Lower leg skin (tissue), 4 donors: ENCODE results near the gene ZNF107. TPM values are rescaled to one million over a fixed set of nuclear protein-coding genes. Genes with fewer than 3 reads are reported as not detected.

Experiments
- DNase-seq, 2 donors: peaks; one replicate each; pipeline ENCODE4 v3.0.0-alpha.2; 2019; ENCODE audit warnings: low spot score in 2 of 2
- H3K4me3 ChIP-seq: fragments of 200-600 bp; sonication (generic); 2 replicates; pipeline ENCODE4 v1.5.1; 2017; ENCODE audit warnings: mild to moderate bottlenecking, low read depth; ENCODE audit not compliant: poor library complexity, severe bottlenecking
- POLR2A ChIP-seq, 2 donors: fragments of 450-650 bp; IDR thresholded peaks; one replicate each; pipeline ENCODE4 v1.6.1; 2016 to 2017; ENCODE audit warnings: antibody characterized with exemption in 2 of 2, mild to moderate bottlenecking in 1 of 2, moderate library complexity in 1 of 2
- WGBS, 2 donors: methylation state at CpG; one replicate each; pipeline ENCODE4 v1.1.5; 2018; 5-methylcytosine and 5-hydroxymethylcytosine counted together
- intact Hi-C: fragments of 100-400 bp; cut with DNase I; formaldehyde crosslinking; loops from one replicate; pipeline ENCODE4 v1.15.0; 2023; ENCODE audit warnings: low total_unique reads
- total RNA-seq, 4 donors: library from RNA; depleted of rRNA; stranded (reverse); fragments of >200 nt; gene quantifications; one replicate each; pipeline ENCODE4 v1.1.0, GENCODE V29; 2016
- TF ChIP-seq, protein P1 (sequence below), 3 donors: fragments of 450-650 bp; IDR thresholded peaks; one replicate each; pipeline ENCODE4 v1.5.1; 2016; ENCODE audit warnings: antibody characterized with exemption in 3 of 3, mild to moderate bottlenecking in 3 of 3, moderate library complexity in 2 of 3

ZNF107 gene
- total RNA-seq, result 10 to 100 TPM in 3 of 4 donors, 1 to 10 TPM in 1; 9.6 to 15.8 (median 12.4) TPM

DNA sequence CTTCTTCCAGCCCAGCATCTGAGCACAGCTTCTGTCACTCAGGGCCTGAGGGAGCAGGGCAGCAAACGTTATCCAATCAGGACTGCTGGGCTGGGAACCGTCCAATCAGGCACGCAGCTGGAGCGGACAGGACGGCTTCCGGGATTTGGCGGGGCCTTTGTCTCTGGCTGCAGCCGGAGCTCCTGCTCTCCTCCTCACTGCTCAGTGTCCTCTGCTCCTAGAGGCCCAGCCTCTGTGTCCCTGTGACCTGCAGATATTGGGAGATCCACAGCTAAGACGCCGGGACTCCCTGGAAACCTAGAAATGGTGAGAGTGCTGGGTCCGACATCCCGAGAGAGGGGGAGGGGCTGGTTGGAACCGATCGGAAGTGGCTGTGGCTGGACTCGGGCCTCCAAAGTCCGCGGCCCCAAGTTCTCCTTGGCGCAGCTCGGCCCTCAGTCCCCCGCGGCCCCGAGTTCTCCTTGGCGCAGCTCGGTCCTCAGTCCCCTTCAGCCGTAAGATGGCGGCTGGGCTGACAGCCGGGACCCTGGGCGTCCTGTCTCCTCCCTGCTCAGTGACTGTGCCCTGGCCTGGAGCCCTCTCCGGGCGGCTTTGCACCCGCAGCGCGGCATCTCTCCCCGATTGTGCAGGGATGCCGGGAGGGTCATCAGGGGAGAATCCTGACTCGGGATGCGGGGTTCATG lies at the start of gene ZNF107:
ZNF107 (plus strand) TSS at position 154 of the 683 bp plus-strand sequence; CDS start at position 304, 150 bp downstream.
- peak within 1 kb of the TSS; percentile 82 for H3K4me3 ChIP-seq
- WGBS, 2 donors, result 0 to 1% methylated on average over 32 to 36 of the region's 37 CpGs
- TF ChIP-seq, protein P1, sequence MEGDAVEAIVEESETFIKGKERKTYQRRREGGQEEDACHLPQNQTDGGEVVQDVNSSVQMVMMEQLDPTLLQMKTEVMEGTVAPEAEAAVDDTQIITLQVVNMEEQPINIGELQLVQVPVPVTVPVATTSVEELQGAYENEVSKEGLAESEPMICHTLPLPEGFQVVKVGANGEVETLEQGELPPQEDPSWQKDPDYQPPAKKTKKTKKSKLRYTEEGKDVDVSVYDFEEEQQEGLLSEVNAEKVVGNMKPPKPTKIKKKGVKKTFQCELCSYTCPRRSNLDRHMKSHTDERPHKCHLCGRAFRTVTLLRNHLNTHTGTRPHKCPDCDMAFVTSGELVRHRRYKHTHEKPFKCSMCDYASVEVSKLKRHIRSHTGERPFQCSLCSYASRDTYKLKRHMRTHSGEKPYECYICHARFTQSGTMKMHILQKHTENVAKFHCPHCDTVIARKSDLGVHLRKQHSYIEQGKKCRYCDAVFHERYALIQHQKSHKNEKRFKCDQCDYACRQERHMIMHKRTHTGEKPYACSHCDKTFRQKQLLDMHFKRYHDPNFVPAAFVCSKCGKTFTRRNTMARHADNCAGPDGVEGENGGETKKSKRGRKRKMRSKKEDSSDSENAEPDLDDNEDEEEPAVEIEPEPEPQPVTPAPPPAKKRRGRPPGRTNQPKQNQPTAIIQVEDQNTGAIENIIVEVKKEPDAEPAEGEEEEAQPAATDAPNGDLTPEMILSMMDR (IDR thresholded peaks at IDR 0.05), result no peak
- TF ChIP-seq POLR2A (IDR thresholded peaks at IDR 0.05), result no peak
- intact Hi-C loops, result no loop called here
- peak; percentile 95 to 98 for DNase-seq

DNA sequence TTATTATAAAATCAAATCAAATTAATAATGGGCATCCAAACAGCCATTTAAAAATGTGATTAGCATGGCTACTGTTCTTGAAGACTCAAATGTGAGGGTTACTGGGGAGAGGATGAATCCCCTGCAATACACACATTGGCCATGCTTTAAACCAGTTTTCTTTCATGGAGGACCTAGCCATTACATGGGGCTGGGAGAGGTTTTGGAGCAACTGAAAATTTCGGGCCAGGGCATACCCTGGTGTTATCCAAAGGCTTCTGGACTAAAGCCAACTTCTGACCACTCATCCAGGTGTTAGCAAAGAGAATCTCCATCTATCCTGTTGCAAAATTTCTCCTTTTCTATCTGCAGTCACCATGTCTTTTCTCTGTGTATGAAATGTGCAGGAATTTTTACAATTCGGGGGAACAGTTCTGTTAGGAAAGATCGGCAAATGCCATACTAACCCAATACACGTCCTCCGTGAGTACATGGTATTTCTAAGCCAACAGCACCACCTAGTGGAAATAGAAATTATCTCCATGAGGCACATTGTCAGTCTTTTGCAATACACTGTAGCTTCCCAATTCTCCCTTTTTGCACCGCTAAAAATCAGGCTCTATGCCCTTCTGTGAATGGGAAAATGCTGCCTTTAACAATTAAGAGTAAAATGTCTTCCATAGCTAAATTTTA lies 47.0 kb upstream of the ZNF107 start:
- DNase-seq, result peak in 1 of 2 donors; percentile 5
- no peak for TF ChIP-seq POLR2A (IDR thresholded peaks at IDR 0.05)
- TF ChIP-seq, protein P1 (IDR thresholded peaks at IDR 0.05), result no peak
- intact Hi-C loops, result no loop called here
- no peak overlapping the region for H3K4me3 ChIP-seq
- WGBS, 2 donors, result 28 to 36% methylated on average over 6 of the region's 6 CpGs

DNA sequence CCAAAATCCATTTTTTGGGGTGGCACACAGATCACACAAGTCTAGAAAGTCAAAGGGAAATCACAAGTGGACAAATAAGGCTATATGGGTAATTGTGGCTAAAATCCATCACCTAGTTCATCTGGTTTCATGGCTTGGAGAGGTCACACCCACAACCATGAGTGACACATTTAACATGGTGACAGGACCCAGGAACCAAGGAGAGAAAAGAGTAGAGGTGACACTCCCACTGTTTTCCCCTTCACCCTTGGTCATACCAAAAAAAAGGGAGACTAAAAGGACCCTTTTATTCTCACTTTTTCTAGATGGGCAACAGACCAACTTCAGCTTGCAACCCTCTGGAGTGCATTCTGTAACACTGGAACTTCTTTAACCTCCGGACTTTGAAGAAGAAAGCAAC lies 46.2 kb upstream of the ZNF107 start:
- intact Hi-C loops, result no loop called here
- no peak for DNase-seq
- H3K4me3 ChIP-seq, result no peak overlapping the region
- WGBS, 2 donors, result 82 to 86% methylated on average over 1 of the region's 1 CpG
- TF ChIP-seq, protein P1 (IDR thresholded peaks at IDR 0.05), result no peak
- TF ChIP-seq POLR2A (IDR thresholded peaks at IDR 0.05), result no peak

DNA sequence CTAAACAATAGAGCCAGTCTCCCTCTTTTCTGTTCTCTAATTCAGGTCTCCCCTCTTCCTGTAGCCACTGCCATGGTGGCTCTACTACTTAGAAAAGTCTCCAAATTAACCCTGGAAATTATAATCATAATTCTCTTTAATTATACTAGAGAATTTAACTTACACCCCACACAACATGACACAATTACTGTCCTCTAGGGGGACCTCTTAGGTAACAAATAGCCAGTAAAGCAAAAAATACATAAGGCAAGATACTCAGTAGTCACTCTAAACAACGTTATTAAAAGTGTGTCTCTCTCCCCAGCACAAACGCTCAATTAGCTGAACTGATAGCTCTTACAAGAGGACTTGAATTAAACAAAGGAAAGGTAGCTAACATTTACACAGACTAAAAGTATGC lies 44.3 kb upstream of the ZNF107 start:
- DNase-seq, result no peak
- 62 to 65% methylated on average over 2 of the region's 2 CpGs for WGBS, 2 donors
- intact Hi-C loops, result no loop called here
- TF ChIP-seq POLR2A (IDR thresholded peaks at IDR 0.05), result no peak
- TF ChIP-seq, protein P1 (IDR thresholded peaks at IDR 0.05), result no peak
- no peak overlapping the region for H3K4me3 ChIP-seq

DNA sequence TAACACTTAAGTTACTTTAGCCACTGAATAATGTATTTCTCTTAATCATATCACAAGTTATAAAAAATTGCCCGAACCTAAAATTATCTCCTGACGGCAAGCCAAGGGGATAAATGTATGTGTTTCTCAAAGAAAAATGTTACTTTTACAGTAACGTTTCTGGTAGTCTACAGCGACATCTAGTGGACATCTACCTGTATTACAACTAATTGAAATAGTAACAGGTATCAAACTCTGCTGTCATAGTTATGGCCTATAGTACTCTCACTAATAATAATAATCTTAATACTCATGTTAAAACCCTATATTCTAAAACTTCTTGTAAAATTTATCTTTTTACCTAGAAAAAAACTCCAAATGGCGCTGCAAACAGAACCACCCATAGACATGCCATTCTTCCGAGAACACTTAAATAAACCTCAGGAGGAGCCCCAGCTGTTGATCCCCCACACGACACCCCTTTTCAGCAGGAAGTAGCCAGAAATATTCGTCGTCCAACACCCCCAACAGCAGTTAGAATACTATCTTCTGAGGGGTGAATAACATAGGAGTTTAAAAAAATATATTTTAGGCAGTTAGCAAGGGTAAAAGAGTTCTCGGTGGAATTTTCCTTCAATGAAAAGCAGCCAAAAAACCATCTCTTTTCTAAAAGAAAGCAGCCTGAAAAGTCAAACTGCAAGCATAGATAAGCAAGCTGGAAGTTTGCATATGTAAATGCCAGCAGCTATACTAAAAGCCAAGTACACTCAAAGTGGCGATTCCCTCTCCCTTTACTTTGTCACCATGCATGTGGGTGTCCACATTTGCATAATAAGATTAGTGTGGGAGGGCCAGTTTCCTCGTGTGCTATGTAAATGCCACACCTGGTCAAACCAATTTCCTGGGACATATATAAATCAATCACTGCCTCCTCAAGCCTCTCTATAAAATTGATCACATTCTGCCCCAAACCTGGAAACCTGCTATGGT lies 40.5 kb upstream of the ZNF107 start:
- peak in 1 of 2 donors; percentile 10 for DNase-seq
- 24 to 26% methylated on average over 12 of the region's 12 CpGs for WGBS, 2 donors
- TF ChIP-seq, protein P1 (IDR thresholded peaks at IDR 0.05), result peak in 1 of 3 donors; percentile 22
- no peak for TF ChIP-seq POLR2A (IDR thresholded peaks at IDR 0.05)
- intact Hi-C loops, result no loop called here
- H3K4me3 ChIP-seq, result no peak overlapping the region
